Keratinocyte (primary cell): ENCODE results near the gene YJU2. TPM values are rescaled to one million over a fixed set of nuclear protein-coding genes. Genes with fewer than 3 reads are reported as not detected.

Experiments
- DNase-seq: peaks from one replicate; pipeline ENCODE4 v3.0.0-alpha.2; 2011; ENCODE audit warnings: low read depth, missing footprints, low spot score
- FAIRE-seq: peaks from 2 replicates; lab custom pipeline; 2011; peaks lifted over from hg19 to GRCh38; lab: Jason Lieb, UNC
- H2AFZ ChIP-seq: 2 replicates; pipeline ENCODE4 v1.6.0; 2012; ENCODE audit warnings: low read length, control low read depth, inconsistent platforms; ENCODE audit not compliant: control insufficient read depth
- H3K27ac ChIP-seq: 2 replicates; pipeline ENCODE4 v1.5.1; 2011; ENCODE audit warnings: low read length; ENCODE audit not compliant: control insufficient read depth, insufficient read depth
- H3K27me3 ChIP-seq: 3 replicates; pipeline ENCODE4 v1.6.0; 2011; ENCODE audit warnings: low read length; ENCODE audit not compliant: control insufficient read depth, insufficient read depth; ENCODE audit errors: extremely low read depth
- H3K36me3 ChIP-seq, 2 experiments: 2 replicates in 1 of 2; 3 replicates in 1 of 2; pipeline ENCODE4 v1.5.1; 2011; ENCODE audit warnings: low read length in 2 of 2, mild to moderate bottlenecking in 1 of 2; ENCODE audit not compliant: control insufficient read depth in 2 of 2, insufficient read depth in 2 of 2; ENCODE audit errors: extremely low read depth in 1 of 2
- H3K4me1 ChIP-seq: 3 replicates; pipeline ENCODE4 v1.5.1; 2011; ENCODE audit warnings: low read length; ENCODE audit not compliant: control insufficient read depth, insufficient read depth; ENCODE audit errors: extremely low read depth
- H3K4me2 ChIP-seq: 3 replicates; pipeline ENCODE4 v1.6.0; 2011; ENCODE audit warnings: low read depth, low read length; ENCODE audit not compliant: control insufficient read depth, insufficient read depth; ENCODE audit errors: extremely low read depth
- H3K4me3 ChIP-seq, 3 experiments: fragments of 200-600 bp in 1 of 3; sonication (generic) in 1 of 3; 2 replicates in 2 of 3; 3 replicates in 1 of 3; pipeline ENCODE4 v1.5.1; 2011 to 2016; ENCODE audit warnings: low read length in 3 of 3, mild to moderate bottlenecking in 3 of 3, control low read depth in 2 of 3, inconsistent platforms in 1 of 3, low read depth in 1 of 3, mixed read lengths in 1 of 3, mixed run types in 1 of 3, moderate library complexity in 1 of 3; ENCODE audit not compliant: control insufficient read depth in 2 of 3, insufficient read depth in 2 of 3; ENCODE audit errors: extremely low read depth in 1 of 3
- H3K79me2 ChIP-seq: 2 replicates; pipeline ENCODE4 v1.6.0; 2012; ENCODE audit warnings: low read length; ENCODE audit not compliant: control insufficient read depth, insufficient read depth
- H3K9ac ChIP-seq: 3 replicates; pipeline ENCODE4 v1.6.0; 2011; ENCODE audit warnings: low read length; ENCODE audit not compliant: control insufficient read depth, insufficient read depth; ENCODE audit errors: extremely low read depth
- H3K9me1 ChIP-seq: 3 replicates; pipeline ENCODE4 v1.6.0; 2011; ENCODE audit warnings: low read length; ENCODE audit not compliant: control insufficient read depth, insufficient read depth; ENCODE audit errors: extremely low read depth
- H3K9me3 ChIP-seq: 2 replicates; pipeline ENCODE4 v1.5.1; 2012; ENCODE audit warnings: low read depth, low read length; ENCODE audit not compliant: control insufficient read depth
- H4K20me1 ChIP-seq: 3 replicates; pipeline ENCODE4 v1.6.0; 2011; ENCODE audit warnings: low read length; ENCODE audit not compliant: control insufficient read depth, insufficient read depth; ENCODE audit errors: extremely low read depth
- EZH2 ChIP-seq: IDR thresholded peaks from one replicate; pipeline ENCODE4 v1.6.1; 2012; ENCODE audit warnings: inconsistent platforms, mild to moderate bottlenecking, low read length, moderate library complexity
- dilution Hi-C: fragments of 300-500 bp; cut with MboI; formaldehyde crosslinking; loops from one replicate; pipeline ENCODE4 v1.7.0; 2020; ENCODE audit warnings: low sequenced_read_pairs; ENCODE audit not compliant: extremely low pct_ligation_motif_present
- polyA plus RNA-seq, 5 experiments: library from polyadenylated mRNA; depleted of rRNA in 3 of 5; stranded (reverse) in 3 of 5; stranded (forward) in 1 of 5; unstranded in 1 of 5; fragments of >200 nt; gene quantifications; 1 replicate in 1 of 5; 2 replicates in 3 of 5; 3 replicates in 1 of 5; pipeline versions ENCODE4 v1.2.1 to v1.2.3, GENCODE V29; 2011 to 2012; ENCODE audit warnings: missing spikeins in 2 of 5, low read depth in 1 of 5, low replicate concordance in 1 of 5
- TF ChIP-seq, protein P1 (sequence below), 3 experiments: IDR thresholded peaks in 1 of 3; conservative IDR thresholded peaks in 1 of 3; optimal IDR thresholded peaks in 1 of 3; 2 replicates in 2 of 3; 3 replicates in 1 of 3; pipeline versions ENCODE3 to v1.5.1; 2011; ENCODE audit warnings: low read length in 3 of 3, mild to moderate bottlenecking in 3 of 3, moderate library complexity in 2 of 3, control low read depth in 1 of 3, inconsistent platforms in 1 of 3; ENCODE audit not compliant: insufficient read depth in 2 of 3; ENCODE audit errors: extremely low read depth in 1 of 3

Gene YJU2
- polyA plus RNA-seq, 1 donor (not counting 4 experiments of a cell fraction or from before 2014, with no cell fraction given) = 13.7 TPM

GRCh38 chr19:4292515-4292914 lies 45.6 kb downstream of the YJU2 start:
- no peak for FAIRE-seq
- no peaks in the 10 kb centered on the region for H3K4me1 ChIP-seq
- H2AFZ ChIP-seq = no peak overlapping the region
- no peaks in the 10 kb centered on the region for H3K79me2 ChIP-seq
- H3K9me1 ChIP-seq = no peaks in the 10 kb centered on the region
- no peaks in the 10 kb centered on the region for H3K36me3 ChIP-seq
- no peak overlapping the region for H3K27ac ChIP-seq
- dilution Hi-C loops = no loop called here
- H4K20me1 ChIP-seq = no peaks in the 10 kb centered on the region
- H3K4me2 ChIP-seq = no peak overlapping the region
- H3K9me3 ChIP-seq = no peaks in the 10 kb centered on the region
- H3K4me3 ChIP-seq = no peak overlapping the region
- H3K27me3 ChIP-seq = peaks cover 10% of the 10 kb centered on the region
- DNase-seq = no peak
- no peak for TF ChIP-seq EZH2
- TF ChIP-seq, protein P1, sequence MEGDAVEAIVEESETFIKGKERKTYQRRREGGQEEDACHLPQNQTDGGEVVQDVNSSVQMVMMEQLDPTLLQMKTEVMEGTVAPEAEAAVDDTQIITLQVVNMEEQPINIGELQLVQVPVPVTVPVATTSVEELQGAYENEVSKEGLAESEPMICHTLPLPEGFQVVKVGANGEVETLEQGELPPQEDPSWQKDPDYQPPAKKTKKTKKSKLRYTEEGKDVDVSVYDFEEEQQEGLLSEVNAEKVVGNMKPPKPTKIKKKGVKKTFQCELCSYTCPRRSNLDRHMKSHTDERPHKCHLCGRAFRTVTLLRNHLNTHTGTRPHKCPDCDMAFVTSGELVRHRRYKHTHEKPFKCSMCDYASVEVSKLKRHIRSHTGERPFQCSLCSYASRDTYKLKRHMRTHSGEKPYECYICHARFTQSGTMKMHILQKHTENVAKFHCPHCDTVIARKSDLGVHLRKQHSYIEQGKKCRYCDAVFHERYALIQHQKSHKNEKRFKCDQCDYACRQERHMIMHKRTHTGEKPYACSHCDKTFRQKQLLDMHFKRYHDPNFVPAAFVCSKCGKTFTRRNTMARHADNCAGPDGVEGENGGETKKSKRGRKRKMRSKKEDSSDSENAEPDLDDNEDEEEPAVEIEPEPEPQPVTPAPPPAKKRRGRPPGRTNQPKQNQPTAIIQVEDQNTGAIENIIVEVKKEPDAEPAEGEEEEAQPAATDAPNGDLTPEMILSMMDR (optimal IDR thresholded peaks at IDR 0.05 in 1 of 3, IDR thresholded peaks at IDR 0.05 in 1 of 3, conservative IDR thresholded peaks at IDR 0.05 in 1 of 3; ENCODE audit: extremely low read depth in 1 of 3, insufficient read depth in 2 of 3, low read length in 3 of 3) = no peak
- H3K9ac ChIP-seq = no peak overlapping the region

DNA sequence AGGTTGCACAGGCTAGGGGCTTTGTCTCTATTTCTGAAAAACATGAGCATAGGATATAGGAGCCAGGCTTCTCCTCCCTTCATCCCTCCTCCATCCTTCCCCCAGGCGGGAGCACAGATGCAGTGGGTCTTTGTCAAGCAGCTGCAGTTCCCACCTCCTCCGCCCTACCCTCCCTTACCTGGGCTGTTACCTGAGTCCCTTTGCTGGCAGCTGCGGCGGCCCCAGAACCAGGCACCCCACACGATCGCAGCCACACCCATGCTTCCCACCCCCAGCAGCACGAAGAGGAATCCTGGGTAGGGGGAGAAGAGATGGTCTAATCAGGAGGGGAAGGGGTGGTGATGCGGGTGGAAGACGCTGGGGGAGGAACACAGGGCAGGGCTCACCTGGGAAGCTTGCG lies 47.5 kb downstream of the YJU2 start:
- dilution Hi-C loops = no loop called here
- Histone ChIP-seq H3K4me1 (no peaks in the 10 kb centered on the region), H3K9ac (no peak overlapping the region), H3K4me3 (no peak overlapping the region), H3K79me2 (no peaks in the 10 kb centered on the region), H3K27ac (no peak overlapping the region), H3K9me1 (no peaks in the 10 kb centered on the region), H3K36me3 (no peaks in the 10 kb centered on the region), H3K9me3 (no peaks in the 10 kb centered on the region), H3K4me2 (no peak overlapping the region), H3K27me3 (peaks cover 10% of the 10 kb centered on the region), H4K20me1 (no peaks in the 10 kb centered on the region), H2AFZ (no peak overlapping the region)
- TF ChIP-seq EZH2 = no peak
- TF ChIP-seq, protein P1 (optimal IDR thresholded peaks at IDR 0.05 in 1 of 3, IDR thresholded peaks at IDR 0.05 in 1 of 3, conservative IDR thresholded peaks at IDR 0.05 in 1 of 3; ENCODE audit: extremely low read depth in 1 of 3, insufficient read depth in 2 of 3, low read length in 3 of 3) = no peak
- no peak for DNase-seq
- FAIRE-seq = no peak
